HG03442 (cell line): ENCODE data around the gene CA14.
"Not testable (repeated sequence)": the region's sequence is repeated elsewhere in the genome, so short reads cannot be mapped to it uniquely, and the experiment has no call there.

Experiments used
- ATAC-seq: cut with Tn5 transposase; IDR thresholded peaks from one replicate; pipeline ENCODE4 v1.9.1; 2021; ENCODE audit warnings: mild to moderate bottlenecking, moderate library complexity; ENCODE audit not compliant: unreplicated experiment

Gene CA14

DNA sequence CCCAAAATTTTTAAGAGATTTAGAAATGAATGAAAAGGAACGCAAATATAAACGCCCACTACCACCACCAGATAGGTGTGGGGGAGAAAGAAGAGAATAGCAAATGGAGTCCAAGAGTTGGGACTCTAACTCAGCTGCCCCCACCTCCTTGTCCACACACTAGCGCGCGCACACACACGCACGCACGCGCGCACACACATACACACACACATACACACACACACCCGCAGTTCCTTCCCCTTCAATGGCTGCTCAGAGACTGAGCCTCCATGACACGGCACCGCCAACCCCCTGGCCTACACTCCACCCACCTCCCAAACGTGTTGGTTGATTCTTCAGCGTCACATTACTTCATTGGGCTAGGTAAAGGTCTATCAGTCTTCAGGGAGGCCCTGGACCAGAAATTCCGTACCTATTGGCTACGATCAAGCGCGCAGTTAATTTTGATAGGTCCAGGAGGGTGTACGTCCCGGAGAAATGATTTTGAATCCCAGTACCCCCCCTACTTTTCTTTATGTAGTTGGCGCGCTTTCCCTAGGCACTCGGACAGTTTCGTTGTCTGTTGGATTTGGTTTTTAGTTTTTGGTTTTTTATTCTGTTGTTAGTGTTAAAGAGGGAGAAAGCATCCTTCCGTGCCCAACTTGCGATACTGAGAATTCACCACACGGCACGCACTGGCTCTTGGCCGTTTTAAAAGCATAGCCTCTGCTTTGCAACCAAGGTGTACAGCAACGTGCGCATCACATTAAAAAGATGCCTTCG is 21.5 kb upstream of the CA14 start, which contains the start of gene ANP32E:
TSS of gene ANP32E (minus strand) at position 261 of the 762 bp plus-strand sequence. CDS start 326 bp downstream, outside the sequence.
- peak; percentile 83 for ATAC-seq

DNA sequence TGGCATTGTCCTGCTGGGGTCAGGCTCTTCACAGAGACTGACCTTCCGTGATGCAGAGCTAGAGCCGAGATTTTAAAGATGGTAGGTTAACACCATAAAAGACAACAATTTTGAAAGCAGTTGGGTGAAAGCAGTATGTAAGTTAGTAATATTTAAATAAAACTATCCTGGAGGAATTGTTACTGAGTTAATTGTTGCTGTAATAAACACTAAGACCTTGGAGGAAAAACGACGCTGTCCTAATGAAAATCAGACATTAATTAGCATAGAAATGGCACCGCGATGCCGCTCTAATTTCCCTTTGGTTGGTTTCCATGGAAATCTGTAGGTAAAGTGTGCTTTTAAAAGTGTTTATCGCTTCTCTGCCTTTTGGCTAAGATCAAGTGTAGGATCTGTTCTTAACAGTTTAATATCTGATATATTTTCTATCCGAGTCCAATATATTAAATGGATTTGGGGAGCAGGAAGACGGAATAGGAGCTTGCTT is 20.9 kb upstream of the CA14 start:
- ATAC-seq, result no peak

DNA sequence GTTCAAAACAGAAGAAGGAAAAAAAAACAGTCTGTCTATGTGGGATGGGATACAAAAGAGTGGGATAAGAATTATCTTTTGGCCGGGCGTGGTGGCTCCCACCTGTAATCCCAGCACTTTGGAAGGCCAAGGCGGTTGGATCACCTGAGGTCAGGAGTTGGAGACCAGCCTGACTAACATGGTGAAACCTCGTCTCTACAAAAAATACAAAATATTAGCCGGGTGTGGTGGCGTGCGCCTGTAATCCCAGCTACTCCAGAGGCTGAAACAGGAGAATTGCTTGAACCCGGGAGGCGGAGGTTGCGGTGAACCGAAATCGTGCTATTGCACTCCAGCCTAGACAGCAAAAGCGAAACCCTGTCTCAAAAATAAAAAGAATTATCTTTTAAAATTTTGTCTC is 20.4 kb upstream of the CA14 start:
- ATAC-seq, result not testable (repeated sequence)

DNA sequence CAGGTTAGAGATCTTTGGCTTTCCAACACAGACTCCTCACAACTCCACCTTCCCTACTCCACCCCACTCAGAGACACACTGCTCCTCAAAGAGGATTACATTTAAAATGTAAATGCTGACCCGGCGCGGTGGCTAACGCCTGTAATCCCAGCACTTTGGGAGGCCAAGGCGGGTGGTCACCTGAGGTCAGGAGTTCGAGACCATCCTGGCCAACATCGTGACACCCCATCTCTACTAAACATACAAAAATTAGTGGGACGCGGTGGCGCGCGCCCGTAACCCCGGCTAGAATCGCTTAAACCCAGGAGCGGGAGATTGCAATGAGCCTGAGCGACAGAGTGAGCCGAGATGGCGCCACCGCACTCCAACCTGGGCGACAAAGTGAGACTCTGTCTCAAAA is 19.8 kb upstream of the CA14 start:
- ATAC-seq, result no peak

DNA sequence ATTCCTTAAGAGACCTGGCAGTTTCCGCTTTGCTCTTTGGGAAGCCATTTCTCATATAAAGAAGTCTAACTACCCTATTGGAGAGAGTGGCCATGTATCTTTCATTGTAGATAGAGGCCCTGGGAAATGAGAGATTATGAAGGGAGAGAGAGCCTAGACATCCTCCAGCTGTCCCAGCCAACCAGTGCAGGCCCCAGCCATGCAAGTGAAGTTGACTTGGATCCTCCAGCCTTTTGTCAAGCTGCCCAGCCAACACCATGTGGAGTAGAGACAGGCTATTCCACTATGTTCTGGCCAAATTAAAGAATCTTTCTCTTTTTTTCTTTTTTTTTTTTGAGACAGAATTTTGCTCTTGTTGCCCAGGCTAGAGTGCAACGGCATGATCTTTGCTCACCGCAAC is 14.6 kb upstream of the CA14 start:
- no peak for ATAC-seq

DNA sequence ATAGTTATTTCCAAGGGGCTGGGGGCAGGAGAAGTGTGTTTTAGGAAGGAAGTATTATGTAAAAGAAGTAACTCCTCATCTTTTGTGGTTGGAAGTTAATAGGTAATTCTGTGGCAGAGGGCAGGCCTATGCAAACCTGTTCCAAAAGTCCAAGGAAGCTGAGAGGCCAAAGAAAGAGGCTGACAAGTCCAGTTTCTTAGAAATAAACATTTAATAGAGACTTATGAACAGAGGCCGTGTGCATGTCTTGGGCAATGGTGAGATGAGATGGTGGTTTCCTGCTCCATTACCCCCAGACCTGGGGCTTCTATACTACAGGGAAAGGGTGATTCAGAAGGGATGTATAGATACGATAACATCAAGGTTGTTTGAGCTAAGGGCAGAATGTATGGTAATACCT is 7.6 kb upstream of the CA14 start:
- ATAC-seq, result no peak

DNA sequence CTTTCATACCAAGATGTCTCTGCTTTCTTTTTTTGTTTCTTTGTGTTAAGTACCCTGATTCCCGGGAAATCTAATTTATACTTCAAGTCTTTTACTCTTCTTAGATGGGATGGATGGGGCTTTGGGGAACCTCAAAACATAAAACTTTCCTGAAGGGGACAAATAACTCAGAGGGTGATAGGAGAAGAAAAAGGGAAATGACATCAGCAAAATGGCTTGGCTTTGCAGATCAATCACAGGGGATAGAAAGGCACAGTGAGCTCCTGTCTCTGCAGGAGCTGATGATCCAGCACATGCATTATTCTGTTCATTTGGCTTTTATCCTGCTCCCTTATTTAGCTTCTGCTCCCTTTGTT is 1.4 kb upstream of the CA14 start:
- ATAC-seq, result no peak

DNA sequence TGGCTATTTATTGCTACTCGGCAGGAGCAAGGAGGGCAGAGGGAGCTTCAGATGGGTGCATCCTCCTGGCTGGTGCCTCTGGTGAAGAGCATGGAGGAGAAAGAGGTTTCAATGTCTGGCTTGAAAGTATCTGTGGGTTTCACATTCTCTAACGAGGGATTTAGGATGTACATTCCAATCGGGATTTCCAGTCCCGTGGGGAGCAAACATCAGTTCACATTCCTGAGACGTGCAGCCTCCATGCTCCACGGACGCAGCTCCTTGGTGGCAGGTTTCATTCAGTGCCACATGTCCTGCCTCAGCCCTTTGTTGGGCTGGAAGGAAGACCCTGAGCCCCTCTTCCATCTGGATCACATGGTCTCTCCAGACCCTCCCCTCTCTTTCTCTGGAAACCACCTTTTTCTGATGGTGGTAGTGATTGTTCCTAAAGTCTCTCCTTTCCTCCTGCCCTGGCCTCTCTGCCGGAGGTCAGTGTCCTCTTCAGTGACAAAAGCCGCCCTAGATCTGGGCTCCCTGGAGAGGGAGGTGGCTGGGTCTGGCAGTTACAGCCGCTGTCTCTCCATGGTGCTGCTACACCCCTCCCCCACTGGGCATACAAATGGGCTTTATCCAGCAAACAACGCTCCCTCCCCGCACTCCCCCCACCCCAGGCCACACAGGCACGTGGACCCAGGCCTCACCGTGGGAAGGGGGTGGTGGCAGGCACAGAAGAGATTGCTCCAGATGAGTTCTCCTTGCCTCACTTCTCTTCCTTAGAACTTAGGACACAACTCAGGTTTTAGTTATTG is 826 bp upstream of the CA14 start:
- ATAC-seq, result no peak

DNA sequence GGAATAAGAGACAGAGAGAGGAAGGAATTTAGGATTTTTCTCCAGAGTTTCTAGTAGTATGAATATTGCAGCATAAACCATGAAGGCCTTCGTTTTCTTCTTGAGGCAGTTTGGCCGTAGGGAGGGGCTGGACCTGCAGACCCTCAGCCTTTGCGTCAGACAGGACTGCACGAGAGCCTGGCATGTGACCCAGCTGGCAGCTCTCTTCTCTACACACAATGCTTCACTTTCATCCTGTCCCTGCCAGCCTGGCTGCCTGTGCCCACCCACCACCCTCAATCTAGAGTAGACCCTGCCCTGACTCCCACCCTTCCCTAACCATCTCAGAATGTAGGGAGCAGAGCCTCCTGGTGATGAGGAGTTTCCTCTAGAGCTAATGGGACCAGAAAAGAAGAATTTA is 1.6 kb downstream of the CA14 start:
- no peak for ATAC-seq

DNA sequence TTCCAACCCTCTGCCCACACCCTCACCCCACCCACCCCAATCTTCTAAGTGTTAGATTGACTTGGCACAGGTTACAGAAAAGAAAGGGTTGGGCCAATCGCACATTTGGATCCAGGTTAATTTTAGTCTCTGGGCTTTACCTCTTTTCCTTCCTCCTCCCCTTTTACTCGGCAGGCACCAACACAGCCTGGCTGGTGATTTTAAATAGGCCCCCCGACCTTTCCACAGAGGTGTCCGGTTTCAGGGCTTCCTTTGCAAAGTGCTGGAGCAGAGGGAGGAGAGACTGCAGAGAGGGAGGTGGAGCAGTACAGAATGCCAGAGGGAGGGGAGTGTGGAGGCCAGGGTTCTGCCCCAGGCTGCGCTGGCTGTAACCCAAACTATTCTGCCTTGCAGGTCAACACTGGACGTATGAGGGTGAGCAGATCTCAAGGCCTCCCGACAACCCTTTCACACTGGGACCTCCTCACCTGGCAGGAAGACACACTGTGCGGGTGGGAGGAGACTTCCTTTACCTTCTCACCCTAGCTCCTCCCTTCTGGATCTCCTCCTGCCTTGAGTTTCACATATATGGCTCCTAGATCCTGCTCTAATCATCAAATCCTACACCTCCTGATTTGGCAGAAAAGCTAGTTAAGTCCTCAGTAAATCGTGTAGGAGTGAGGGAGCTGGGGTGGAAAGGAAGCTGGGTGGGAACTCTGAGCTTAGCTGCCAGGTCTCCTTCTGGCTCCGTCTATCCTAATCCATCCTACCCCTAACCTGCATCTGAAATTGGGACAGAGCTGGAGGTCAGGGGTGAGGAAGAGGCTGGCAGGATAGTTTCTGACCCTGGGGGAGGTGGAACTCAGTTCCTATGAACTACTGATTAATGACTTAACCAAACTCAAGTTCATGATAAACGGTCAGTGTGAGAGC is 2.4 kb downstream of the CA14 start:
- ATAC-seq, result no peak

DNA sequence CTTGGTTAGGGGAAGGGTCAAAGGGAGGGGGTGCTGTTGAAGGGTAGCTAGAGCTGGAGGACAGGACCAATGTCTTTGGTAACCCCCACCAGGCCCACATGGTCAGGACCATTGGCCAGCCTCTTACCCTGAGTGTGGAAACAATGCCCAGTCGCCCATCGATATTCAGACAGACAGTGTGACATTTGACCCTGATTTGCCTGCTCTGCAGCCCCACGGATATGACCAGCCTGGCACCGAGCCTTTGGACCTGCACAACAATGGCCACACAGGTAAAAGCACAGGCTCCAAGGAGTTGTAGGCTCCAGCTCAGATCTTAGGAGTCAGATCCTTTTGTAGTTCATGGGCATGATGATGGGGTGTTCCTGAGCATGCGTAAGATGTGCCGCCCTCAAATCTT is 3.8 kb downstream of the CA14 start:
- no peak for ATAC-seq

DNA sequence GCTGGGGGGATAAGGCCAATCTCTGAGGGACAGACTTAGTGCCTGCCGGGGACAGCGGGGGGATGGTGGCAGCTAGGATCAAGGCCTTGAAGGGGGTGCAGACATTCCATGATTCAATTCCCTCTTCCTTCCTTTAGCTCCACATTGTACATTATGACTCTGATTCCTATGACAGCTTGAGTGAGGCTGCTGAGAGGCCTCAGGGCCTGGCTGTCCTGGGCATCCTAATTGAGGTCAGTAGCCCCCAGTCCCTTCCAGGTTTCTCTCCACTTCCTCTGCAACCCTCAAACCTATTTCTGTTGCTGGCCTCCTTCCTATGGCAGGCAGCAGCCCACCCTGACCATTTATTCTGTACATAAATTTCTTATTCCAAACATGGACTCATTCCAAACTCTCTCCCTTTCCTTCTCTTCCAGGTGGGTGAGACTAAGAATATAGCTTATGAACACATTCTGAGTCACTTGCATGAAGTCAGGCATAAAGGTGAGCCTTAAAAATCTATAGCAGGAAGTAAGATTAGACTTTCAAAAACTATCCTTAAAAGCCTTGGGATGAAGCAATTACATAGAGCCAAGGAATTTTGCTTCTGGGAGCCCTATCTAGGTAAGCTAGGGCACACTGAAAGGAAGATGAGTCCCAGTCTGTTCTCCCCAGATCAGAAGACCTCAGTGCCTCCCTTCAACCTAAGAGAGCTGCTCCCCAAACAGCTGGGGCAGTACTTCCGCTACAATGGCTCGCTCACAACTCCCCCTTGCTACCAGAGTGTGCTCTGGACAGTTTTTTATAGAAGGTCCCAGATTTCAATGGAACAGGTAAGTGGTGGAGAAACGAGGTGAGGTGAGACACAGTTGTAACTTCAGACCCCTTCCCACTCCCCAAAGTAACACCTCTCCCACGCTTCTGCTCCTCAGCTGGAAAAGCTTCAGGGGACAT is 5.1 kb downstream of the CA14 start:
- ATAC-seq, result no peak

DNA sequence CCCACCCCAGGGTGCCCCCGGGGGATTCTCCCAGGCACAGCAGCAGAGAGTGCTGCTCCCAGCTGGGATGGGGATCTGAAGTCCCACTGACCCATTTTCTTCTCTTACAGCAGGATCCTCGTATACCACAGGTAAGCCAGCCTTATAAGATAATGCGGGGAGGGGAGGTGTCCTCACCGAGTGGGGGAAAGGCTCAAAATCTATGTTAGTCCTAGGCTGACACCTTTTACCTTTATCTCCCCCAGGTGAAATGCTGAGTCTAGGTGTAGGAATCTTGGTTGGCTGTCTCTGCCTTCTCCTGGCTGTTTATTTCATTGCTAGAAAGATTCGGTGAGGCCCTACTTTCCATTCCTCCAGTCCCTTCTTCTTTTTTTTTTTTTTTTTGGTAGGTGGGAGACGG is 6.0 kb downstream of the CA14 start:
- no peak for ATAC-seq

DNA sequence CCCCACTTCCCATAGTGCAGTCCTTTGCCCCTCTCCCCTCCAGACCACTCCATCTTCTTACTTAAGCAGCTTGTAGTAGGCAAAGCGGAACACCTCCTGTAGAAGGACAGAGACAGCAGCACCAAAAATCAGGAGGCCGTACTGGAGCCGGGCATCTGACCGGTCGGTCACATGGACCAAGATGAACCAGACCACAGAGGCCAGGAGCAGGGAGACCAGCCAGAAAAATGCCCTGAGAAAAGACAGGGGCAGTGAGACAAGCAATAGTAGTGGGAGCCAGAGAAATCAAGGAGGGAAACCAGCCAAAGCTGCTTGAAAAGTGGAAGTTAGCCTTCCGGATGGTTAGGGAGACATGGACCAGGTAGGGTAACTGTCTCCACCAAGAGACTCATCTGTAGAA is 10.3 kb downstream of the CA14 start:
- ATAC-seq, result no peak

DNA sequence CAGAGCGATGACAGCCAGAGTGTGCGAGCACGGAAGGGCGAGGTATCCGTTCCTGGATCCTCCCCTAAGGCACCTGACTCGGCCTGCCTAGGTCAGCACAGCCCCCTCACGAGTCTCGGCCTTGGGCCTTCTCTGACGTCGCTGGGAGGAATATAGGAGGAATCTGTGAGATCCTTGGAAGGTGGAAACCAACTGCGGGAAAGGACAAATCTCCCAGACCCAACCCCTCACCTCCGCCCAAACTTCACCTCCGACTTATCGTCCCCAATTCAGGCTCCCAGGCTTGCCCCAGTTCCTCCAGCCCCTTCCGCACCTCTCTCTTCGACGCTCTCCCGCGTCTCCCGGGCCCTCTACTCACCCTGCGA is 10.7 kb downstream of the CA14 start:
- ATAC-seq, result no peak

DNA sequence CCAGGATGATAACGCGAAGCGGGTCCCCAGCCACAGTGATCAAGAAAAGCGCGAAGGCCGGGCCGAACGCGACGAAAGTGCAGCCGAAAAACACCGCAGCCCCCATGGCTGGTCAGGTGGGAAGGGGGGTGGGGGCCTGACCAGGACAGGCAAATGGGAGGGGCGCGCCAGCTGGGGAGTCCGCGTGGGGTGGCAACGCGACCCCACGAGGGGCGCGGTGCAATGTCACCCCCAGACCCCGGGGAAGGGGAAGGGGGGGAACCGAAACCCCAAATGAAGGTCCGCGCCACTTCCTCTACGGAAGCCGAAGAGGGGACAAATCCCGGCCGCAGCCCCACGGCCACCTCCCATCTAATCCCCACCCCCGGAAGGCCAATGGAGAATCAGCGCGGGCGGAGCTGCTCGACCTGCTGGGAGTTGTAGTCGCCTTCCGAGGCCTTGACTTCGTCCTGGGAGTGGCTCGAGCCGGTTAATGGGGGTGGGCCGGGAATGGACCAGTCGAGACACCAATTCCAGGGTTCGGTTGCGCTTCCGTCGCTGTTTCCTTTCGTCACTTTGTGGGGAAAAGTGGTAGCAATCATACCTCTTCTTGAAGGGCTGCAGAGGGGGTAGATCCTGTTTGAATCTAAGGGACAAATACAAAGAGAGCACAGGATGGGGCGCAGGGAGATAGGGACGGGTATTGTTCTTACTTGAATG is 11.3 kb downstream of the CA14 start, which contains the start of gene APH1A:
TSS of gene APH1A (minus strand) at position 312 of the 699 bp plus-strand sequence. CDS start at position 106, 206 bp downstream.
- peak; percentile 89 for ATAC-seq

DNA sequence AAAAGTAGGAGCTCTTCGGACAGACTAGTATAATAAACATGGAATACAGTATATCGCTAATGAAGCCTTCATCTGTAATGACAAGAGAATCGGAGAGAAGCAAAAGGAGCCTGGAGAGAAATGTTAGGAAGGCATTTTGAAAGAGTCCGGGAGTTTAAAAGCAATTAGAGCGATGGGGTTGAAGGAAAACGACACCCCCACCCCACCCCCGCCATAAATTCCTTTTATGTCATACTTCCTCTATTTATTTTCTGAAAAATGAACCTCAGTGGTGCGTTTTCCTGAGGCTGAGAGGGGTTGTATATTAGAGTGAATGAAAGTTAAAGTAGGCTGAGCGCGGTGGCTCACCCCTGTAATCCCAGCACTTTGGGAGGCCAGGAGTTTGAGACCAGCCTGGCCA is 11.9 kb downstream of the CA14 start:
- ATAC-seq, result no peak

DNA sequence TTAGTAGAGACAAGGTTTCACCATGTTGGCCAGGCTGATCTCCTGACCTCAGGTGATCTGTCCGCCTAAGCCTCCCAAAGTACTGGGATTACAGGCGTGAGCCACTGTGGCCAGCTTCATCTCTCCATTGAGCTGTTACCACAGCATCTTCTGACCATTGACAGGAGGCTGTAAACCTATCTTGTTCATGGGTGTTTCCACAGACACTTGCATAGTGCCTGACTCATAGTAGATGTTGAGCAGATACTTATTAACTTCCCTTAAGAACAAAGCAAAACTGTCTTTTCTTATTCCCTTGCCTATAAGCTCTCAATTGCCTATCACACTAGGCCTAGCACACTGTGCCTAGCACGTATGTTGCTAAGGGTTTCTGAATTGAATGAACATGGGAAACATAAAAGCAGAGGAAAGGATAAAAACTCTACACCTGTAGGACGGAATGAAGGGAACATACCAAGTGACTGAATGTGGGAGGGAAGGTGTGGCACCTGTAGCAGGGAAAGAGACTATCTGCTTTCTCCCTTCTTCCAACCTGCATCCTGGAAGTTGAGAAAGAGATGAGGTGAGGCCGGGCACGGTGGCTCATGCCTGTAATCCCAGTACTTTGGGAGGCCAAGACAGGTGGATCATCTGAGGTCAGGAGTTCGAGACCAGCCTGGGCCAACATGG is 13.9 kb downstream of the CA14 start:
- ATAC-seq, result no peak

DNA sequence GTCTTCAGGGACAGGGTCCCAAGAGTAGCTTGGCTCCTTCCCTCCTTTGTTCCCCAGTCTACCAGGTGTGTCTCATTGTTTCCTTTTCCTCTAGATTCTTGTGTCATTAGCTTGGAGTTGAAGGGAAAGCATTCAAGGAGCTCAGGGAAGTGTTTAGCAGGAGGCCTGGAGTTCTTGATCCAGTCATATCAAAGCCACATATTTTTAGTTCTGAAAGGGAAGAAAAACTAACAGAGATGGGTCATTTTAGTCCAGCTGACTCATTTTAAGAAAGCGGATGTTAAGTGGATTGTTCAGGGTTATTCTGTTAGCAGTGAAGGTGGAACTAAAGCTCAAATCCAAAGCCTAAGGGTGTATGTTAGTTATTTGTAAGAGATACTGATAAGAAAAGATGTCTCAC is 15.7 kb downstream of the CA14 start:
- ATAC-seq, result no peak
